IPS DF 4.7 (cell line): Measurements from ENCODE around the gene DNAH6.
A peak's percentile ranks its signal among the peaks of the same experiment; 100 is the strongest.
"Not testable (repeated sequence)": the region's sequence is repeated elsewhere in the genome, so short reads cannot be mapped to it uniquely, and the experiment has no call there.

Source experiments
- DNase-seq: peaks from one replicate; pipeline ENCODE4 v3.0.0-alpha.2; 2013; ENCODE audit warnings: low spot score; ENCODE audit errors: extremely low read depth

The DNAH6 gene

GRCh38 chr2:84516234-84516986 lies at the start of gene DNAH6:
Gene DNAH6, plus strand, starts transcription at chr2:84516498. Its CDS starts 1,329 bp downstream, at chr2:84517827.
- peak; percentile 89 for DNase-seq

- DNase-seq = no peak
Measured at GRCh38 chr2:84467389-84467788, 48.9 kb upstream of the DNAH6 start.

- not testable (repeated sequence) for DNase-seq
Measured at GRCh38 chr2:84472423-84472822, 43.9 kb upstream of the DNAH6 start.

GRCh38 chr2:84472856-84473565 lies 43.3 kb upstream of the DNAH6 start:
- no peak for DNase-seq

- no peak for DNase-seq
Measured at GRCh38 chr2:84474176-84474575, 42.1 kb upstream of the DNAH6 start.

- DNase-seq = no peak
Measured at GRCh38 chr2:84477886-84478285, 38.4 kb upstream of the DNAH6 start.

GRCh38 chr2:84478867-84479266 lies 37.4 kb upstream of the DNAH6 start:
- DNase-seq = no peak

GRCh38 chr2:84481702-84482101 lies 34.6 kb upstream of the DNAH6 start:
- no peak for DNase-seq

- no peak for DNase-seq
Measured at GRCh38 chr2:84482603-84483002, 33.7 kb upstream of the DNAH6 start.

GRCh38 chr2:84483320-84483719 lies 33.0 kb upstream of the DNAH6 start:
- no peak for DNase-seq

GRCh38 chr2:84486441-84487115 lies 29.7 kb upstream of the DNAH6 start:
- no peak for DNase-seq

GRCh38 chr2:84487298-84487996 lies 28.9 kb upstream of the DNAH6 start:
- no peak for DNase-seq

GRCh38 chr2:84491256-84491655 lies 25.0 kb upstream of the DNAH6 start:
- DNase-seq = no peak

GRCh38 chr2:84491741-84492140 lies 24.6 kb upstream of the DNAH6 start:
- no peak for DNase-seq

- DNase-seq = no peak
Measured at GRCh38 chr2:84492571-84492970, 23.7 kb upstream of the DNAH6 start.

- no peak for DNase-seq
Measured at GRCh38 chr2:84493514-84493913, 22.8 kb upstream of the DNAH6 start.

- no peak for DNase-seq
Measured at GRCh38 chr2:84494070-84494469, 22.2 kb upstream of the DNAH6 start.

- DNase-seq = no peak
Measured at GRCh38 chr2:84495539-84496146, 20.7 kb upstream of the DNAH6 start.

GRCh38 chr2:84496386-84496785 lies 19.9 kb upstream of the DNAH6 start:
- DNase-seq = no peak

GRCh38 chr2:84497285-84497684 lies 19.0 kb upstream of the DNAH6 start:
- DNase-seq = no peak

- DNase-seq = no peak
Measured at GRCh38 chr2:84498150-84498799, 18.0 kb upstream of the DNAH6 start.
